ENCODE measurements around the gene SERINC4. TPM values are rescaled to one million over a fixed set of nuclear protein-coding genes. Genes with fewer than 3 reads are reported as not detected.

Gene SERINC4
- total and polyA plus RNA-seq, 9 of the 15 experiments (the other 6 are each of a cell fraction or from before 2014, with no cell fraction given): 0.14 to 0.86 (median 0.18) TPM; not detected in 2

DNA sequence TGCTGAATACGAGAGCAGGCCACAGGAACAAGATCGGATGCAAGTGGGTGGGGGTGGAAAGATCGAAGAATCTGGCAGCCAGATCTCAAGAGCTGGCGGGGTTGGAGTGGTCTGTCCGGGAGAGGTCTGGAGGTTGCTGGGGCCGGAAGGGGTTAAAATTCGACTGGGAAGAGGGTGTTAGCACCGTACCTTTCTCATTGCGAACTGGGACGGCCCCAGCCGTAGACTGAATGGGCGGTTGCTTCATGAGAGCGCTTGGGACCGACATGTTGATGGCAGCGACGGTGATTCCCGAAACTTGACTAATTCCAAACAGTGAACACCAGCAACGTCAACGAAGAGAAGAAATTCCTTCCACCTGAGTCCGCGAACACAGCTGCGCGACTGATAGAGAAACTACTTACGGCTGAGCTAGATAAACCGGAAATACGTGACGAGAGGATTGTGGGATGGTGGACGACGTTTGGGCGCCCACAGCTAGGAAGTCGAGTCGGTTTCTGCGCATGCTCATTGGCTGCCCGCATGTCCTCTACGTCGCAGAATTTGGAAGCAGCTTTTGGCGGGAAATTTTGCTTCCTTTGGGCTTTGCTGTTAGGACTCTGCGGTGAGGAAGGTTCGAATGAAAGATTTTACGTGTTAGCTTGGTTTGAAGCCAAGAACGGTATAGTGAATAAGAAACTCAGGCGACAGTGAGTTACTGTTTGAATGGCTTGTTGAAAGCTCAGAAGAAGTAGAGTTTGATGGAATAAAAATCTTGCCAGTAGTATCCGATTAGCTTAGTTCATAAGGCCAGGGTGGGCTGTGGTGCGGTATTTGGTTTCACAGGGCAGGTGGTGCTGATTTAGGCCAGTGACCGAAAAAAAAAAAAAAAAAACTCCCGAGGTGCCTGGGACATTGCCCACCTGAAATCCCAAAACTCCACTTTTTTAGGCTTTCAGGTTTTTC lies 24.6 kb upstream of the SERINC4 start, which contains the start of gene MFAP1 (continued):
- TF ChIP-seq, protein P1, sequence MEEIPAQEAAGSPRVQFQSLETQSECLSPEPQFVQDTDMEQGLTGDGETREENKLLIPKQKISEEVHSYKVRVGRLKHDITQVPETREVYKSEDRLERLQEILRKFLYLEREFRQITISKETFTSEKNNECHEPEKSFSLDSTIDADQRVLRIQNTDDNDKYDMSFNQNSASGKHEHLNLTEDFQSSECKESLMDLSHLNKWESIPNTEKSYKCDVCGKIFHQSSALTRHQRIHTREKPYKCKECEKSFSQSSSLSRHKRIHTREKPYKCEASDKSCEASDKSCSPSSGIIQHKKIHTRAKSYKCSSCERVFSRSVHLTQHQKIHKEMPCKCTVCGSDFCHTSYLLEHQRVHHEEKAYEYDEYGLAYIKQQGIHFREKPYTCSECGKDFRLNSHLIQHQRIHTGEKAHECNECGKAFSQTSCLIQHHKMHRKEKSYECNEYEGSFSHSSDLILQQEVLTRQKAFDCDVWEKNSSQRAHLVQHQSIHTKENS (CRISPR knock-in tag; IDR thresholded peaks at IDR 0.05): no peak
- 0 out of 2 replicates have a peak, but pooled peaks have one; percentile 41 for TF ChIP-seq SMAD4 (CRISPR knock-in tag; conservative IDR thresholded peaks at IDR 0.05)
- peak; percentile 54; the same call in 1 of the 2 replicates for TF ChIP-seq FOXP1 (CRISPR knock-in tag; IDR thresholded peaks at IDR 0.05)
- peak; percentile 73 for TF ChIP-seq MBD2 (IDR thresholded peaks at IDR 0.05; ENCODE audit: borderline replicate concordance, low read depth)
- TF ChIP-seq PHB2 (IDR thresholded peaks at IDR 0.05; ENCODE audit: low read depth): no peak; the same call in 1 of the 2 replicates
- TF ChIP-seq NR2F6 (CRISPR knock-in tag; IDR thresholded peaks at IDR 0.05): no peak
- no peak for TF ChIP-seq ZNF696 (CRISPR knock-in tag; conservative IDR thresholded peaks at IDR 0.05)
- TF ChIP-seq, protein P2, sequence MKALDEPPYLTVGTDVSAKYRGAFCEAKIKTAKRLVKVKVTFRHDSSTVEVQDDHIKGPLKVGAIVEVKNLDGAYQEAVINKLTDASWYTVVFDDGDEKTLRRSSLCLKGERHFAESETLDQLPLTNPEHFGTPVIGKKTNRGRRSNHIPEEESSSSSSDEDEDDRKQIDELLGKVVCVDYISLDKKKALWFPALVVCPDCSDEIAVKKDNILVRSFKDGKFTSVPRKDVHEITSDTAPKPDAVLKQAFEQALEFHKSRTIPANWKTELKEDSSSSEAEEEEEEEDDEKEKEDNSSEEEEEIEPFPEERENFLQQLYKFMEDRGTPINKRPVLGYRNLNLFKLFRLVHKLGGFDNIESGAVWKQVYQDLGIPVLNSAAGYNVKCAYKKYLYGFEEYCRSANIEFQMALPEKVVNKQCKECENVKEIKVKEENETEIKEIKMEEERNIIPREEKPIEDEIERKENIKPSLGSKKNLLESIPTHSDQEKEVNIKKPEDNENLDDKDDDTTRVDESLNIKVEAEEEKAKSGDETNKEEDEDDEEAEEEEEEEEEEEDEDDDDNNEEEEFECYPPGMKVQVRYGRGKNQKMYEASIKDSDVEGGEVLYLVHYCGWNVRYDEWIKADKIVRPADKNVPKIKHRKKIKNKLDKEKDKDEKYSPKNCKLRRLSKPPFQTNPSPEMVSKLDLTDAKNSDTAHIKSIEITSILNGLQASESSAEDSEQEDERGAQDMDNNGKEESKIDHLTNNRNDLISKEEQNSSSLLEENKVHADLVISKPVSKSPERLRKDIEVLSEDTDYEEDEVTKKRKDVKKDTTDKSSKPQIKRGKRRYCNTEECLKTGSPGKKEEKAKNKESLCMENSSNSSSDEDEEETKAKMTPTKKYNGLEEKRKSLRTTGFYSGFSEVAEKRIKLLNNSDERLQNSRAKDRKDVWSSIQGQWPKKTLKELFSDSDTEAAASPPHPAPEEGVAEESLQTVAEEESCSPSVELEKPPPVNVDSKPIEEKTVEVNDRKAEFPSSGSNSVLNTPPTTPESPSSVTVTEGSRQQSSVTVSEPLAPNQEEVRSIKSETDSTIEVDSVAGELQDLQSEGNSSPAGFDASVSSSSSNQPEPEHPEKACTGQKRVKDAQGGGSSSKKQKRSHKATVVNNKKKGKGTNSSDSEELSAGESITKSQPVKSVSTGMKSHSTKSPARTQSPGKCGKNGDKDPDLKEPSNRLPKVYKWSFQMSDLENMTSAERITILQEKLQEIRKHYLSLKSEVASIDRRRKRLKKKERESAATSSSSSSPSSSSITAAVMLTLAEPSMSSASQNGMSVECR (CRISPR knock-in tag; IDR thresholded peaks at IDR 0.05): peak; percentile 74; the same call in 1 of the 2 replicates
- no peak for TF ChIP-seq ZNF408 (CRISPR knock-in tag; IDR thresholded peaks at IDR 0.05; ENCODE audit: low read depth)
- peak in 1 of 2 experiments; percentile 82; a peak in 1 of 4 replicates for TF ChIP-seq KDM4B (IDR thresholded peaks at IDR 0.05; ENCODE audit: borderline replicate concordance in 2 of 2, low read depth in 1 of 2)
- TF ChIP-seq NCOR1 (IDR thresholded peaks at IDR 0.05): no peak; the same call in 1 of the 2 replicates
- no peak for TF ChIP-seq NCOA6 (IDR thresholded peaks at IDR 0.05)
- TF ChIP-seq, protein P3, sequence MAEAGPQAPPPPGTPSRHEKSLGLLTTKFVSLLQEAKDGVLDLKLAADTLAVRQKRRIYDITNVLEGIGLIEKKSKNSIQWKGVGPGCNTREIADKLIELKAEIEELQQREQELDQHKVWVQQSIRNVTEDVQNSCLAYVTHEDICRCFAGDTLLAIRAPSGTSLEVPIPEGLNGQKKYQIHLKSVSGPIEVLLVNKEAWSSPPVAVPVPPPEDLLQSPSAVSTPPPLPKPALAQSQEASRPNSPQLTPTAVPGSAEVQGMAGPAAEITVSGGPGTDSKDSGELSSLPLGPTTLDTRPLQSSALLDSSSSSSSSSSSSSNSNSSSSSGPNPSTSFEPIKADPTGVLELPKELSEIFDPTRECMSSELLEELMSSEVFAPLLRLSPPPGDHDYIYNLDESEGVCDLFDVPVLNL (CRISPR knock-in tag; IDR thresholded peaks at IDR 0.05; ENCODE audit: low read depth): peak; percentile 92
- no peak for TF ChIP-seq ZFP30 (CRISPR knock-in tag; IDR thresholded peaks at IDR 0.05; ENCODE audit: borderline replicate concordance)
- TF ChIP-seq LCOR (CRISPR knock-in tag; IDR thresholded peaks at IDR 0.05): peak; percentile 99
- peak; percentile 18; the same call in 1 of the 2 replicates for TF ChIP-seq FOSL1 (tag; conservative IDR thresholded peaks at IDR 0.05)
